Retinal pigment epithelial cell (primary cell): Measurements from ENCODE around the gene HEXIM2.
A peak's percentile ranks its signal among the peaks of the same experiment; 100 is the strongest.

Experiments used
- DNase-seq: peaks from one replicate; pipeline ENCODE4 v3.0.0-alpha.2; 2010; ENCODE audit warnings: low read depth
- H3K4me3 ChIP-seq: 2 replicates; pipeline ENCODE4 v1.5.1; 2011; ENCODE audit warnings: mild to moderate bottlenecking, low read length, control low read depth, moderate library complexity
- CTCF ChIP-seq: conservative IDR thresholded peaks from 2 replicates; pipeline ENCODE4 v1.5.1; 2011; ENCODE audit warnings: low read depth, low read length, control low read depth, inconsistent platforms

Gene HEXIM2

GRCh38 chr17:45137561-45138305 lies 23.9 kb upstream of the HEXIM2 start:
- no peak for TF ChIP-seq CTCF
- no peak overlapping the region for H3K4me3 ChIP-seq
- DNase-seq = no peak

- DNase-seq = no peak
Measured at GRCh38 chr17:45138911-45139532, 22.7 kb upstream of the HEXIM2 start.

GRCh38 chr17:45139533-45139920 lies 22.1 kb upstream of the HEXIM2 start:
- DNase-seq = no peak
- H3K4me3 ChIP-seq = no peak overlapping the region
- no peak for TF ChIP-seq CTCF

More at GRCh38 chr17:45138911-45139532, 22.7 kb upstream of the HEXIM2 start:
- H3K4me3 ChIP-seq = no peak overlapping the region
- TF ChIP-seq CTCF = no peak

- no peak for DNase-seq
- TF ChIP-seq CTCF = no peak
- no peak overlapping the region for H3K4me3 ChIP-seq
Measured at GRCh38 chr17:45143094-45143670, 18.5 kb upstream of the HEXIM2 start.

GRCh38 chr17:45143767-45144198 lies 17.9 kb upstream of the HEXIM2 start:
- no peak for TF ChIP-seq CTCF
- DNase-seq = no peak
- H3K4me3 ChIP-seq = peak overlapping the region; percentile 30

- peak overlapping the region; percentile 30 for H3K4me3 ChIP-seq
- no peak for DNase-seq
- no peak for TF ChIP-seq CTCF
Measured at GRCh38 chr17:45144199-45145034, 17.3 kb upstream of the HEXIM2 start.
